ENCODE measurements around the gene VWC2L. TPM values are rescaled to one million over a fixed set of nuclear protein-coding genes. Genes with fewer than 3 reads are reported as not detected.

The VWC2L gene
- total and polyA plus RNA-seq, 10 of the 15 experiments (the other 5 are each of a cell fraction or from before 2014, with no cell fraction given): not detected

DNA sequence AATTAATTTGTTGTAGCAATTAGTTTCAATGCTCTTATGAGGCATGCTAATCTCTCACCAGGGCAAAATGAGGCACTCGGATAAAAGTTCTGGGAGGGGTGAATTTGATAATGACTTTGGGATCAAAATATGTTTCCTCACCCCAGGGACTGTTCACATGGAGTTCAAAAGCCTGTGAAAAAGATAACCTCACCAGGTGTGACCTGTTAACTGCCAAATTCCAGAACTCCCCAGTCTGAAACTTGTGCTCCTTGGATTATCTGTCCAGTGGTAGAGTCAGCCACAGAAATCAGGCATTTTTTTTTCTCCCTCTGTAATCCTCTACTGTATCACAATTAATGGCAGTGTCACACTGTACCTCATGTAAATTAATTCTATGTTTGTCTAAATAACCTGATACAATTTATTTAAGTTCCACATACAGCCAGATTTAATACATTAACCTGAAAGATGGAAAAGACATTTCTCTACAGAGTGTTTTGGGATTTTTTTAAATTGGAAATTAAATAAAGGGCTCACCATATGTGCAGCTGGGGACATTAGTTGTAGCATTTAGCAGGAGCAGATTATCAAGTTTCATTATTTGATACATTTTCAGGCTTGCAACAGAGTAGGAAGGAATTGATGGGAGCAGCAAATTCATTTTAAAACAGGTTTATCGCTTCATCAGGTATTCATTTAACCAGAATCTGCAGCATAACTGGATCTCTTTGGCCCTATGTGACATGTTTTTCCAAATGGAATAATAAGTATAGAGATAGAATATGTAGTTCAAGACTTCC, 191.2 kb downstream of the VWC2L start:
- ChIA-PET RAD21 (ENCODE audit: unreplicated experiment) (no interaction called here), POLR2A (no interaction called here), SMC1A (ENCODE audit: uncharacterized antibody, unreplicated experiment) (interaction anchor here (2.1 kb wide), 1 partner anchor 8 kb away, joined by 5 read pairs; no protein-coding TSS in a partner anchor), CTCF (no interaction called here)
- ATAC-seq: no peak
- H3K9me3 ChIP-seq (replicated peaks; ENCODE audit: control insufficient read depth, insufficient read depth, low read length): no peaks in the 10 kb centered on the region
- no peak for FAIRE-seq
- WGBS (ENCODE audit: insufficient coverage, insufficient replicate concordance, low lambda C conversion rate, missing lambda C conversion rate): 71% methylated on average over 2 of the region's 2 CpGs
- no peak for DNase-seq (ENCODE audit: low read depth, low spot score)
- no peaks in the 10 kb centered on the region for H4K20me1 ChIP-seq (ENCODE audit: control insufficient read depth, insufficient read depth)
- no peak overlapping the region for H3K27ac ChIP-seq (ENCODE audit: control insufficient read depth, insufficient read depth)
- no peaks in the 10 kb centered on the region for H3K27me3 ChIP-seq (replicated peaks in 1 of 2; ENCODE audit: control insufficient read depth in 2 of 2, insufficient read depth in 2 of 2, low read length in 1 of 2)
- H3K79me2 ChIP-seq (ENCODE audit: control insufficient read depth, insufficient read depth, low read length): no peaks in the 10 kb centered on the region
- H3K4me1 ChIP-seq (ENCODE audit: control insufficient read depth, insufficient read depth, low read length): no peaks in the 10 kb centered on the region
- intact Hi-C loops (cut with micrococcal nuclease; ENCODE audit: unreplicated experiment) (no loop called here), in situ Hi-C loops (cut with MboI) (no loop called here)
- no peak overlapping the region for H3K9ac ChIP-seq (ENCODE audit: control insufficient read depth, insufficient read depth, low read length)
- TF ChIP-seq SMAD5 (IDR thresholded peaks at IDR 0.05; ENCODE audit: low read depth) (no peak), RAD51 (IDR thresholded peaks at IDR 0.05) (no peak), FOS (IDR thresholded peaks at IDR 0.05; ENCODE audit: borderline replicate concordance, extremely low read depth, insufficient read length) (no peak)
- no peaks in the 10 kb centered on the region for H3K36me3 ChIP-seq (ENCODE audit: control insufficient read depth in 2 of 2, insufficient read depth in 2 of 2, low read length in 1 of 2)
- no peak overlapping the region for H2AFZ ChIP-seq (ENCODE audit: control insufficient read depth, low read depth, low read length)
- no peak overlapping the region for H3K4me2 ChIP-seq (ENCODE audit: control insufficient read depth, insufficient read depth)
- no TSS peak for BruUV-seq (replicated peaks)
- no peak overlapping the region for H3K4me3 ChIP-seq

DNA sequence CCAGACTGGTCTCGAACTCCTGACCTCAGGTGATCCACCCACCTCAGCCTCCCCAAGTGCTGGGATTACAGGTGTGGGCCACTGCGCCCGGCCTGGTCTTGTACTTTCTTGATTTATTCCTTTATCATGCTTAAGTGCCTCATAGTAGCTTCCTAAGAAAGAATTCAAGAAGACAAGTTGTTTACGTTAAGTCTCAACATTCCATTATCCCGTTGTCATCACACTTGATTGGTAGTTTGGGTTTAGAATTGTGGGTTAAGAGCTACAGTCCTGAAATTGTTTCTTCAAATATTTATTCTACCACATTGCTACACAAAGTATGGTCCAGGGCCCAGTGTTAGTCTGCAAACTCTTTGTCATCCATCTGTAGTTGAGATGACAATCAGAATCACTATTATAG, 194.0 kb downstream of the VWC2L start:
- no peak overlapping the region for H2AFZ ChIP-seq (ENCODE audit: control insufficient read depth, low read depth, low read length)
- ATAC-seq (no peak), FAIRE-seq (no peak), DNase-seq (ENCODE audit: low read depth, low spot score) (no peak)
- no peaks in the 10 kb centered on the region for H3K27me3 ChIP-seq (replicated peaks in 1 of 2; ENCODE audit: control insufficient read depth in 2 of 2, insufficient read depth in 2 of 2, low read length in 1 of 2)
- ChIA-PET CTCF (no interaction called here), RAD21 (ENCODE audit: unreplicated experiment) (interaction anchor here (0.6 kb wide), 1 partner anchor 443 kb away, joined by 3 read pairs; no protein-coding TSS in a partner anchor), POLR2A (no interaction called here), SMC1A (ENCODE audit: uncharacterized antibody, unreplicated experiment) (interaction anchor here (0.6 to 1.5 kb wide), 2 partner anchors 22 to 1388 kb away, joined by 3 to 4 read pairs; no protein-coding TSS in a partner anchor)
- in situ Hi-C loops (cut with MboI) (no loop called here), intact Hi-C loops (cut with micrococcal nuclease; ENCODE audit: unreplicated experiment) (no loop called here)
- H3K4me2 ChIP-seq (ENCODE audit: control insufficient read depth, insufficient read depth): no peak overlapping the region
- H3K27ac ChIP-seq (ENCODE audit: control insufficient read depth, insufficient read depth): no peak overlapping the region
- H3K79me2 ChIP-seq (ENCODE audit: control insufficient read depth, insufficient read depth, low read length): no peaks in the 10 kb centered on the region
- H4K20me1 ChIP-seq (ENCODE audit: control insufficient read depth, insufficient read depth): no peaks in the 10 kb centered on the region
- WGBS (ENCODE audit: insufficient coverage, insufficient replicate concordance, low lambda C conversion rate, missing lambda C conversion rate): 36% methylated on average over 5 of the region's 5 CpGs
- H3K9ac ChIP-seq (ENCODE audit: control insufficient read depth, insufficient read depth, low read length): no peak overlapping the region
- no peaks in the 10 kb centered on the region for H3K36me3 ChIP-seq (ENCODE audit: control insufficient read depth in 2 of 2, insufficient read depth in 2 of 2, low read length in 1 of 2)
- H3K9me3 ChIP-seq (replicated peaks; ENCODE audit: control insufficient read depth, insufficient read depth, low read length): no peaks in the 10 kb centered on the region
- BruUV-seq (replicated peaks): no TSS peak
- H3K4me3 ChIP-seq: no peak overlapping the region
- H3K4me1 ChIP-seq (ENCODE audit: control insufficient read depth, insufficient read depth, low read length): no peaks in the 10 kb centered on the region
- no peak for TF ChIP-seq RB1 (IDR thresholded peaks at IDR 0.05; ENCODE audit: borderline replicate concordance)
- no peak for TF ChIP-seq ZNF207 (IDR thresholded peaks at IDR 0.05; ENCODE audit: borderline replicate concordance)
- TF ChIP-seq RELA (IDR thresholded peaks at IDR 0.05; ENCODE audit: borderline replicate concordance, partially characterized antibody): no peak
- TF ChIP-seq, protein P1, sequence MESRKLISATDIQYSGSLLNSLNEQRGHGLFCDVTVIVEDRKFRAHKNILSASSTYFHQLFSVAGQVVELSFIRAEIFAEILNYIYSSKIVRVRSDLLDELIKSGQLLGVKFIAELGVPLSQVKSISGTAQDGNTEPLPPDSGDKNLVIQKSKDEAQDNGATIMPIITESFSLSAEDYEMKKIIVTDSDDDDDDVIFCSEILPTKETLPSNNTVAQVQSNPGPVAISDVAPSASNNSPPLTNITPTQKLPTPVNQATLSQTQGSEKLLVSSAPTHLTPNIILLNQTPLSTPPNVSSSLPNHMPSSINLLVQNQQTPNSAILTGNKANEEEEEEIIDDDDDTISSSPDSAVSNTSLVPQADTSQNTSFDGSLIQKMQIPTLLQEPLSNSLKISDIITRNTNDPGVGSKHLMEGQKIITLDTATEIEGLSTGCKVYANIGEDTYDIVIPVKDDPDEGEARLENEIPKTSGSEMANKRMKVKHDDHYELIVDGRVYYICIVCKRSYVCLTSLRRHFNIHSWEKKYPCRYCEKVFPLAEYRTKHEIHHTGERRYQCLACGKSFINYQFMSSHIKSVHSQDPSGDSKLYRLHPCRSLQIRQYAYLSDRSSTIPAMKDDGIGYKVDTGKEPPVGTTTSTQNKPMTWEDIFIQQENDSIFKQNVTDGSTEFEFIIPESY (IDR thresholded peaks at IDR 0.05): no peak
- TF ChIP-seq ZNF622 (IDR thresholded peaks at IDR 0.05): no peak
- TF ChIP-seq YY1 (IDR thresholded peaks at IDR 0.05; ENCODE audit: low read depth, low read length): no peak
- no peak for TF ChIP-seq RAD21 (IDR thresholded peaks at IDR 0.05; ENCODE audit: insufficient read depth, low read depth, low read length)
- TF ChIP-seq, protein P2, sequence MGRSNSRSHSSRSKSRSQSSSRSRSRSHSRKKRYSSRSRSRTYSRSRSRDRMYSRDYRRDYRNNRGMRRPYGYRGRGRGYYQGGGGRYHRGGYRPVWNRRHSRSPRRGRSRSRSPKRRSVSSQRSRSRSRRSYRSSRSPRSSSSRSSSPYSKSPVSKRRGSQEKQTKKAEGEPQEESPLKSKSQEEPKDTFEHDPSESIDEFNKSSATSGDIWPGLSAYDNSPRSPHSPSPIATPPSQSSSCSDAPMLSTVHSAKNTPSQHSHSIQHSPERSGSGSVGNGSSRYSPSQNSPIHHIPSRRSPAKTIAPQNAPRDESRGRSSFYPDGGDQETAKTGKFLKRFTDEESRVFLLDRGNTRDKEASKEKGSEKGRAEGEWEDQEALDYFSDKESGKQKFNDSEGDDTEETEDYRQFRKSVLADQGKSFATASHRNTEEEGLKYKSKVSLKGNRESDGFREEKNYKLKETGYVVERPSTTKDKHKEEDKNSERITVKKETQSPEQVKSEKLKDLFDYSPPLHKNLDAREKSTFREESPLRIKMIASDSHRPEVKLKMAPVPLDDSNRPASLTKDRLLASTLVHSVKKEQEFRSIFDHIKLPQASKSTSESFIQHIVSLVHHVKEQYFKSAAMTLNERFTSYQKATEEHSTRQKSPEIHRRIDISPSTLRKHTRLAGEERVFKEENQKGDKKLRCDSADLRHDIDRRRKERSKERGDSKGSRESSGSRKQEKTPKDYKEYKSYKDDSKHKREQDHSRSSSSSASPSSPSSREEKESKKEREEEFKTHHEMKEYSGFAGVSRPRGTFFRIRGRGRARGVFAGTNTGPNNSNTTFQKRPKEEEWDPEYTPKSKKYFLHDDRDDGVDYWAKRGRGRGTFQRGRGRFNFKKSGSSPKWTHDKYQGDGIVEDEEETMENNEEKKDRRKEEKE (IDR thresholded peaks at IDR 0.05): no peak
- TF ChIP-seq HCFC1 (IDR thresholded peaks at IDR 0.05; ENCODE audit: low read length): no peak
